ENCODE results near the gene GSTO2. TPM values are rescaled to one million over a fixed set of nuclear protein-coding genes. Genes with fewer than 3 reads are reported as not detected.

Gene GSTO2
- total and polyA plus RNA-seq, 2 of the 13 experiments (the other 11 are each of a cell fraction or from before 2014, with no cell fraction given): 2.1 to 7.9 TPM

DNA sequence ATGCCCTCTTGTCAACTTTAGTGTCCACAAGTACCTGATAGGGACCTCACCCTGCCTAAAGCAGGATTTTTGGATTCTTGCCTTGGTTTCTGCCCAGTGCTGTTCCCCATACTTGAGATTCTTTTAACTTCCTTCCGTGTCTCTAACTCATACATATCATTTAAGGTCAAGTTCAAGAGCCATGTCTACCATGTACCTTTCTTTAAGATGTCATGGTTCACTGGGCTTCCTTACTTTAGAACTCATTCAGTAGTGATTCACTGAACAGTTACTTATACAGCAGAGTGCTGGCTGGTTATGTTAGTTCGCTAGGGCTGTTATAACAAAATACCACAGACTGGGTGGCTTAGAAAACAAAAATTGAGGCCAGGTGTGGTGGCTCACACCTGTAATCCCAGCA, 79.6 kb downstream of the GSTO2 start:
- DNase-seq (ENCODE audit: low spot score): no peak
- no peak overlapping the region for H3K4me2 ChIP-seq (ENCODE audit: low read depth, low read length)
- no peak overlapping the region for H3K4me3 ChIP-seq (replicated peaks in 1 of 3; ENCODE audit: insufficient read depth in 1 of 3, low read depth in 2 of 3, low read length in 3 of 3)
- no peaks in the 10 kb centered on the region for H3K79me2 ChIP-seq (ENCODE audit: insufficient read depth, low read length)
- peaks cover 0 to 8% of the 10 kb centered on the region in 2 experiments; a peak in 2 of 5 replicates for H3K27me3 ChIP-seq (ENCODE audit: control insufficient read depth in 1 of 2, insufficient read depth in 2 of 2, low read length in 2 of 2)
- BruUV-seq (replicated peaks): no TSS peak
- POLR2A ChIA-PET: interaction anchor here (1.1 to 1.5 kb wide), 2 partner anchors 21 to 43 kb away, joined by 4 to 7 read pairs; no protein-coding TSS in a partner anchor
- peaks cover 31% of the 10 kb centered on the region for H3K4me1 ChIP-seq (ENCODE audit: insufficient read depth, low read length)
- H3K36me3 ChIP-seq (replicated peaks in 1 of 2; ENCODE audit: control insufficient read depth in 1 of 2, insufficient read depth in 2 of 2, low read length in 2 of 2): no peaks in the 10 kb centered on the region
- CTCF ChIA-PET (ENCODE audit: low intra/inter-chr PET ratio, low total read pairs): interaction anchor here (2.7 to 3.2 kb wide), 2 partner anchors 44 to 57 kb away, joined by 42 read pairs; no protein-coding TSS in a partner anchor
- H2AFZ ChIP-seq (ENCODE audit: low read length): no peak overlapping the region
- in situ Hi-C loops (cut with HindIII; ENCODE audit: extremely low pct_ligation_motif_present, low pct_unique_long_range_greater_than_20kb): loop anchor here (5.0 kb wide), 1 partner anchor 46 kb away; no protein-coding TSS in a partner anchor
- WGBS (ENCODE audit: low lambda C conversion rate): 15% methylated on average over 2 of the region's 2 CpGs
- TF ChIP-seq TMF1 (CRISPR knock-in tag; IDR thresholded peaks at IDR 0.05; ENCODE audit: low read depth): no peak
- TF ChIP-seq ZNF34 (CRISPR knock-in tag; IDR thresholded peaks at IDR 0.05; ENCODE audit: borderline replicate concordance): no peak
- TF ChIP-seq FIP1L1 (IDR thresholded peaks at IDR 0.05; ENCODE audit: borderline replicate concordance, insufficient read depth, low read depth, low read length): no peak
- TF ChIP-seq ZFP41 (CRISPR knock-in tag; IDR thresholded peaks at IDR 0.05; ENCODE audit: borderline replicate concordance): no peak
- TF ChIP-seq SETDB1 (CRISPR knock-in tag; IDR thresholded peaks at IDR 0.05; ENCODE audit: borderline replicate concordance): no peak
- TF ChIP-seq POGZ (CRISPR knock-in tag; IDR thresholded peaks at IDR 0.05): no peak
- no peak for TF ChIP-seq SSRP1 (CRISPR knock-in tag; IDR thresholded peaks at IDR 0.05)
- TF ChIP-seq, protein P1, sequence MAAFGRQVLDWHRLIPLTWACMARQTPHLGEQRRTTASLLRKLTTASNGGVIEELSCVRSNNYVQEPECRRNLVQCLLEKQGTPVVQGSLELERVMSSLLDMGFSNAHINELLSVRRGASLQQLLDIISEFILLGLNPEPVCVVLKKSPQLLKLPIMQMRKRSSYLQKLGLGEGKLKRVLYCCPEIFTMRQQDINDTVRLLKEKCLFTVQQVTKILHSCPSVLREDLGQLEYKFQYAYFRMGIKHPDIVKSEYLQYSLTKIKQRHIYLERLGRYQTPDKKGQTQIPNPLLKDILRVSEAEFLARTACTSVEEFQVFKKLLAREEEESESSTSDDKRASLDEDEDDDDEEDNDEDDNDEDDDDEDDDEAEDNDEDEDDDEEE (CRISPR knock-in tag; IDR thresholded peaks at IDR 0.05): no peak
- ATAC-seq: no peak
- no peak for FAIRE-seq
- H3K9ac ChIP-seq (ENCODE audit: insufficient read depth, low read depth, low read length): no peak overlapping the region
- no peaks in the 10 kb centered on the region for H4K20me1 ChIP-seq (ENCODE audit: insufficient read depth, low read length)
- H3K9me3 ChIP-seq (ENCODE audit: low read length): no peaks in the 10 kb centered on the region
- intact Hi-C loops (cut with micrococcal nuclease; ENCODE audit: unreplicated experiment): loop anchor here (5.0 kb wide), 1 partner anchor 226 kb away; the partner anchor contains the start of gene SFR1
- H3K27ac ChIP-seq (ENCODE audit: extremely low read length, insufficient read depth, low read length): no peak overlapping the region

Data from HepG2 (cell line).